CD14-positive monocyte (primary cell): Measurements from ENCODE around the gene RDH14. TPM values are rescaled to one million over a fixed set of nuclear protein-coding genes. Genes with fewer than 3 reads are reported as not detected.

Experiments used
- DNase-seq, 3 donors: peaks; one replicate each; pipeline ENCODE4 v3.0.0-alpha.2; 2011 to 2022
- H2AFZ ChIP-seq: 2 replicates; pipeline ENCODE4 v1.6.0; 2012; ENCODE audit warnings: mild to moderate bottlenecking, low read depth, low read length, inconsistent platforms; ENCODE audit not compliant: insufficient read depth, poor library complexity, severe bottlenecking
- H3K27ac ChIP-seq, 2 donors: 1 replicate in 1 of 2; 2 replicates in 1 of 2; pipeline ENCODE4 v1.5.1; 2012 to 2013; ENCODE audit warnings: low read length in 2 of 2, control low read depth in 1 of 2, inconsistent platforms in 1 of 2, low read depth in 1 of 2, mild to moderate bottlenecking in 1 of 2
- H3K27me3 ChIP-seq, 2 donors: one replicate each; pipeline versions ENCODE4 v1.6.0 to v1.6.1; 2011 to 2013; ENCODE audit warnings: low read length in 2 of 2; ENCODE audit not compliant: control insufficient read depth in 2 of 2, insufficient read depth in 2 of 2
- H3K36me3 ChIP-seq, 2 donors: replicated peaks in 1 of 2; 1 replicate in 1 of 2; 2 replicates in 1 of 2; pipeline versions ENCODE4 v1.5.1 to v1.6.1; 2012 to 2013; ENCODE audit warnings: low read length in 2 of 2, control low read depth in 1 of 2, inconsistent platforms in 1 of 2, mild to moderate bottlenecking in 1 of 2; ENCODE audit not compliant: insufficient read depth in 2 of 2, control insufficient read depth in 1 of 2
- H3K4me1 ChIP-seq, 2 donors: 1 replicate in 1 of 2; 2 replicates in 1 of 2; pipeline versions ENCODE4 v1.5.1 to v1.6.1; 2012 to 2013; ENCODE audit warnings: low read length in 2 of 2, control low read depth in 1 of 2, inconsistent platforms in 1 of 2, mild to moderate bottlenecking in 1 of 2, moderate library complexity in 1 of 2; ENCODE audit not compliant: insufficient read depth in 2 of 2, control insufficient read depth in 1 of 2
- H3K4me2 ChIP-seq: replicated peaks from 2 replicates; pipeline ENCODE3; 2012; ENCODE audit warnings: low read length, moderate library complexity, mild to moderate bottlenecking; ENCODE audit not compliant: poor library complexity, severe bottlenecking; ENCODE audit errors: extremely low read depth
- H3K4me3 ChIP-seq, 3 experiments: fragments of 200-600 bp in 1 of 3; sonication (generic) in 1 of 3; replicated peaks in 1 of 3; 1 replicate in 2 of 3; 2 replicates in 1 of 3; pipeline ENCODE4 v1.5.1; 2011 to 2013; ENCODE audit warnings: low read length in 3 of 3, mild to moderate bottlenecking in 3 of 3, control low read depth in 2 of 3, low read depth in 2 of 3, inconsistent platforms in 1 of 3, moderate library complexity in 1 of 3
- H3K79me2 ChIP-seq: 2 replicates; pipeline ENCODE4 v1.6.0; 2012; ENCODE audit warnings: mild to moderate bottlenecking, control low read depth, inconsistent platforms, low read length, moderate library complexity; ENCODE audit not compliant: insufficient read depth
- H3K9ac ChIP-seq: 2 replicates; pipeline ENCODE4 v1.6.0; 2017; ENCODE audit warnings: low read length, mild to moderate bottlenecking; ENCODE audit not compliant: insufficient read depth, poor library complexity, severe bottlenecking
- H3K9me3 ChIP-seq, 2 donors: replicated peaks in 1 of 2; 1 replicate in 1 of 2; 2 replicates in 1 of 2; pipeline versions ENCODE4 v1.5.1 to v1.6.1; 2012 to 2013; ENCODE audit warnings: low read length in 2 of 2, control low read depth in 1 of 2; ENCODE audit not compliant: control insufficient read depth in 1 of 2, insufficient read depth in 1 of 2
- H4K20me1 ChIP-seq: 2 replicates; pipeline ENCODE4 v1.6.0; 2012; ENCODE audit warnings: mild to moderate bottlenecking, low read length, control low read depth, moderate library complexity; ENCODE audit not compliant: insufficient read depth
- H3K27ac Mint-ChIP-seq, 7 donors: one replicate each; pipeline ENCODE4 v1.8.0; 2020; ENCODE audit warnings: mild to moderate bottlenecking in 7 of 7, mixed read lengths in 7 of 7, moderate library complexity in 6 of 7, inconsistent platforms in 2 of 7
- H3K27me3 Mint-ChIP-seq, 3 donors: one replicate each; pipeline ENCODE4 v1.8.0; 2021 to 2022; ENCODE audit warnings: low read depth in 3 of 3, mild to moderate bottlenecking in 3 of 3, mixed read lengths in 3 of 3, moderate library complexity in 3 of 3, inconsistent platforms in 1 of 3
- H3K36me3 Mint-ChIP-seq, 2 donors: one replicate each; pipeline ENCODE4 v1.8.0; 2020; ENCODE audit warnings: mixed read lengths in 2 of 2, inconsistent platforms in 1 of 2, mild to moderate bottlenecking in 1 of 2
- H3K4me1 Mint-ChIP-seq: one replicate; pipeline ENCODE4 v1.8.0; 2020; ENCODE audit warnings: mild to moderate bottlenecking, mixed read lengths
- H3K4me3 Mint-ChIP-seq, 2 donors: one replicate each; pipeline ENCODE4 v1.8.0; 2020; ENCODE audit warnings: mild to moderate bottlenecking in 2 of 2, mixed read lengths in 2 of 2, moderate library complexity in 1 of 2
- H3K9me3 Mint-ChIP-seq, 7 donors: one replicate each; pipeline ENCODE4 v1.8.0; 2020 to 2022; ENCODE audit warnings: mixed read lengths in 7 of 7, mild to moderate bottlenecking in 6 of 7, moderate library complexity in 6 of 7, inconsistent platforms in 2 of 7
- WGBS: methylation state at CpG from one replicate; pipeline ENCODE4 v1.1.5; 2013; ENCODE audit warnings: missing lambda C conversion rate; ENCODE audit not compliant: insufficient coverage; 5-methylcytosine and 5-hydroxymethylcytosine counted together
- intact Hi-C, 2 donors: fragments of 100-400 bp; cut with micrococcal nuclease; formaldehyde crosslinking; loops; one replicate each; pipeline versions ENCODE4 v1.15.0 to v1.15.1; 2023
- polyA plus RNA-seq, 3 donors: library from polyadenylated mRNA; depleted of rRNA in 1 of 3; unstranded in 2 of 3; stranded (reverse) in 1 of 3; fragments of 300-500 nt in 2 of 3; fragments of >200 nt in 1 of 3; fragmentation: Illumina TruSeq in 2 of 3; gene quantifications; 1 replicate in 2 of 3; 2 replicates in 1 of 3; pipeline ENCODE4 v1.2.3, GENCODE V29; 2012 to 2021
- TF ChIP-seq, protein P1 (sequence below): fragments of 200-600 bp; IDR thresholded peaks from one replicate; pipeline ENCODE4 v1.8.0; 2022; ENCODE audit warnings: antibody characterized with exemption, mild to moderate bottlenecking

The RDH14 gene
- polyA plus RNA-seq, 3 donors: 5.5 to 16.3 (median 14.3) TPM

- Histone ChIP-seq H2AFZ (no peak overlapping the region), H3K4me1 (no peaks in the 10 kb centered on the region), H3K9me3 (no peaks in the 10 kb centered on the region), H3K27ac (no peak overlapping the region), H3K4me3 (no peak overlapping the region), H4K20me1 (no peaks in the 10 kb centered on the region), H3K27me3 (no peaks in the 10 kb centered on the region), H3K4me2 (no peak overlapping the region), H3K9ac (no peak overlapping the region), H3K79me2 (no peaks in the 10 kb centered on the region), H3K36me3 (no peaks in the 10 kb centered on the region)
- Mint-ChIP-seq H3K27ac (no peak overlapping the region), H3K4me1 (no peaks in the 10 kb centered on the region), H3K4me3 (no peak overlapping the region), H3K27me3 (peaks cover 0 to 3% (median 0%) of the 10 kb centered on the region in 3 donors), H3K36me3 (no peaks in the 10 kb centered on the region), H3K9me3 (peaks cover 0 to 4% (median 0%) of the 10 kb centered on the region in 7 donors)
- 100% methylated on average over 1 of the region's 3 CpGs for WGBS
- intact Hi-C loops: no loop called here
- DNase-seq: no peak
- TF ChIP-seq, protein P1, sequence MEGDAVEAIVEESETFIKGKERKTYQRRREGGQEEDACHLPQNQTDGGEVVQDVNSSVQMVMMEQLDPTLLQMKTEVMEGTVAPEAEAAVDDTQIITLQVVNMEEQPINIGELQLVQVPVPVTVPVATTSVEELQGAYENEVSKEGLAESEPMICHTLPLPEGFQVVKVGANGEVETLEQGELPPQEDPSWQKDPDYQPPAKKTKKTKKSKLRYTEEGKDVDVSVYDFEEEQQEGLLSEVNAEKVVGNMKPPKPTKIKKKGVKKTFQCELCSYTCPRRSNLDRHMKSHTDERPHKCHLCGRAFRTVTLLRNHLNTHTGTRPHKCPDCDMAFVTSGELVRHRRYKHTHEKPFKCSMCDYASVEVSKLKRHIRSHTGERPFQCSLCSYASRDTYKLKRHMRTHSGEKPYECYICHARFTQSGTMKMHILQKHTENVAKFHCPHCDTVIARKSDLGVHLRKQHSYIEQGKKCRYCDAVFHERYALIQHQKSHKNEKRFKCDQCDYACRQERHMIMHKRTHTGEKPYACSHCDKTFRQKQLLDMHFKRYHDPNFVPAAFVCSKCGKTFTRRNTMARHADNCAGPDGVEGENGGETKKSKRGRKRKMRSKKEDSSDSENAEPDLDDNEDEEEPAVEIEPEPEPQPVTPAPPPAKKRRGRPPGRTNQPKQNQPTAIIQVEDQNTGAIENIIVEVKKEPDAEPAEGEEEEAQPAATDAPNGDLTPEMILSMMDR: no peak
These were observed 43.5 kb upstream of the RDH14 start for GRCh38 chr2:18603854-18604530.

GRCh38 chr2:18602298-18602697 lies 41.8 kb upstream of the RDH14 start:
- H3K79me2 ChIP-seq: no peaks in the 10 kb centered on the region
- H3K27me3 ChIP-seq: no peaks in the 10 kb centered on the region
- intact Hi-C loops: no loop called here
- H3K4me1 Mint-ChIP-seq: no peaks in the 10 kb centered on the region
- peaks cover 0 to 3% (median 0%) of the 10 kb centered on the region in 3 donors for H3K27me3 Mint-ChIP-seq
- H3K27ac Mint-ChIP-seq: no peak overlapping the region
- H3K9me3 ChIP-seq: no peaks in the 10 kb centered on the region
- H3K36me3 ChIP-seq: no peaks in the 10 kb centered on the region
- H3K4me3 Mint-ChIP-seq: no peak overlapping the region
- H3K9me3 Mint-ChIP-seq: peaks cover 0 to 4% (median 0%) of the 10 kb centered on the region in 7 donors
- H3K27ac ChIP-seq: no peak overlapping the region
- no peaks in the 10 kb centered on the region for H3K36me3 Mint-ChIP-seq
- no peaks in the 10 kb centered on the region for H3K4me1 ChIP-seq
- H2AFZ ChIP-seq: no peak overlapping the region
- no peak for DNase-seq
- no peaks in the 10 kb centered on the region for H4K20me1 ChIP-seq
- H3K4me3 ChIP-seq: no peak overlapping the region
- no peak overlapping the region for H3K4me2 ChIP-seq
- no peak overlapping the region for H3K9ac ChIP-seq
- TF ChIP-seq, protein P1: no peak
- WGBS: no CpG with 5 or more reads among the region's 2 CpGs
